A673 (cell line): Measurements from ENCODE around the gene MIER2.

Source experiments
- EZH2 ChIP-seq: fragments of 200-600 bp; sonication (generic); IDR thresholded peaks from 2 replicates; pipeline ENCODE4 v1.6.1; 2017; ENCODE audit warnings: borderline replicate concordance, low read depth, mild to moderate bottlenecking, mixed read lengths, antibody characterized with exemption, low read length; ENCODE audit not compliant: poor library complexity, severe bottlenecking
- TF ChIP-seq, protein P1 (sequence below): fragments of 300-800, 200-600 bp; sonication (generic); conservative IDR thresholded peaks from 2 replicates; pipeline ENCODE4 v1.5.1; 2017; ENCODE audit warnings: low read depth, mild to moderate bottlenecking, antibody characterized with exemption, low read length, moderate library complexity, mixed read lengths

DNA sequence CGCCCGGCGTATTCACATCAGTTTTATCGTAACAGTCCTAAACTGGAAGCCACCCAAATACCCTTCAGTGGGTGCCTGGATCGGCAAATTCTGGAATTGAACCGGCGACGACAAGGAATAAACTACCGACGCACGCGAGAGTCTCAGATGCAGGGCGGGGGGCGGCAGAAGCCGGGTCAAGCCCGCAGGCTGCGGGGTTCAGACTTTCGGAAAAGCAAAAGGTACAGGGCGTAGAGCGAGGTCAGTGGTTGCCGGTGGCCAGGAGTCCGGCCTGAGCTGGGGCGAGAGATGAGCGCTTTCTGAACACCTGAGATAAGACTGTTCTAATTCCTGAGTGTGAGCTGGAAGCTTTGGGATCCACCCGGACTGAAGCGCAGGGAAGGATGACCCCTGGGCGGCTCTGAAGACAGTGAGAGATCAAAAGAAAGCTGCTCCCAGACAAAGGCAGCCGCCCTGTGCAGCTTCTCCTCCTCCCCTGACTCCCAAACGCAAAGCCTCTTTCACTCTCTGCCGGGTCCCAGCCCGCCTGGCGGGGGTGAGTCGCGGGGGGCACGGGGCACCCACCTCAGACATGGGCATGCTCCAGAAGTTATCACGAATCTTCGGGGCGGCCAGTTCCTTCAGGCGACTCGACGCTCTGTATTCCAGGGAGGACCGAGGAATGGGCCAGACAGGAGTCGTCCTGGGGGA lies 26.2 kb upstream of the MIER2 start:
- TF ChIP-seq, protein P1, sequence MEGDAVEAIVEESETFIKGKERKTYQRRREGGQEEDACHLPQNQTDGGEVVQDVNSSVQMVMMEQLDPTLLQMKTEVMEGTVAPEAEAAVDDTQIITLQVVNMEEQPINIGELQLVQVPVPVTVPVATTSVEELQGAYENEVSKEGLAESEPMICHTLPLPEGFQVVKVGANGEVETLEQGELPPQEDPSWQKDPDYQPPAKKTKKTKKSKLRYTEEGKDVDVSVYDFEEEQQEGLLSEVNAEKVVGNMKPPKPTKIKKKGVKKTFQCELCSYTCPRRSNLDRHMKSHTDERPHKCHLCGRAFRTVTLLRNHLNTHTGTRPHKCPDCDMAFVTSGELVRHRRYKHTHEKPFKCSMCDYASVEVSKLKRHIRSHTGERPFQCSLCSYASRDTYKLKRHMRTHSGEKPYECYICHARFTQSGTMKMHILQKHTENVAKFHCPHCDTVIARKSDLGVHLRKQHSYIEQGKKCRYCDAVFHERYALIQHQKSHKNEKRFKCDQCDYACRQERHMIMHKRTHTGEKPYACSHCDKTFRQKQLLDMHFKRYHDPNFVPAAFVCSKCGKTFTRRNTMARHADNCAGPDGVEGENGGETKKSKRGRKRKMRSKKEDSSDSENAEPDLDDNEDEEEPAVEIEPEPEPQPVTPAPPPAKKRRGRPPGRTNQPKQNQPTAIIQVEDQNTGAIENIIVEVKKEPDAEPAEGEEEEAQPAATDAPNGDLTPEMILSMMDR, result no peak
- no peak for TF ChIP-seq EZH2
